Fibroblast of pulmonary artery (primary cell): ENCODE measurements around the gene ATP8B1.

Experiments
- DNase-seq: peaks from one replicate; pipeline ENCODE4 v3.0.0-alpha.2; 2010; ENCODE audit warnings: low read depth
- H3K4me3 ChIP-seq: replicated peaks from 2 replicates; pipeline ENCODE4 v1.5.1; 2011; ENCODE audit warnings: low read depth, mild to moderate bottlenecking, control low read depth, low read length, moderate library complexity
- CTCF ChIP-seq: IDR thresholded peaks from 2 replicates; pipeline ENCODE4 v1.5.1; 2011; ENCODE audit warnings: mild to moderate bottlenecking, control low read depth, low read length, inconsistent platforms; ENCODE audit errors: missing control alignments

The ATP8B1 gene

GRCh38 chr18:57792631-57793301, 10.3 kb downstream of the ATP8B1 start:
- TF ChIP-seq CTCF, result no peak
- DNase-seq, result peak; percentile 49
- peak overlapping the region; percentile 8 for H3K4me3 ChIP-seq

GRCh38 chr18:57791911-57792310, 11.2 kb downstream of the ATP8B1 start:
- H3K4me3 ChIP-seq, result no peak overlapping the region
- TF ChIP-seq CTCF, result no peak
- DNase-seq, result no peak

- no peak for DNase-seq
- no peak overlapping the region for H3K4me3 ChIP-seq
- no peak for TF ChIP-seq CTCF
Measured at GRCh38 chr18:57791192-57791591, 11.9 kb downstream of the ATP8B1 start.

- DNase-seq, result no peak
- no peak for TF ChIP-seq CTCF
- H3K4me3 ChIP-seq, result no peak overlapping the region
Measured at GRCh38 chr18:57790316-57790715, 12.8 kb downstream of the ATP8B1 start.

GRCh38 chr18:57789759-57790158, 13.4 kb downstream of the ATP8B1 start:
- no peak overlapping the region for H3K4me3 ChIP-seq
- no peak for TF ChIP-seq CTCF
- DNase-seq, result no peak

GRCh38 chr18:57789090-57789489, 14.0 kb downstream of the ATP8B1 start:
- peak; percentile 54 for DNase-seq
- no peak for TF ChIP-seq CTCF
- H3K4me3 ChIP-seq, result peak overlapping the region; percentile 26

GRCh38 chr18:57787068-57787685, 15.9 kb downstream of the ATP8B1 start:
- no peak for TF ChIP-seq CTCF
- H3K4me3 ChIP-seq, result no peak overlapping the region
- no peak for DNase-seq
